ENCODE results near the gene CDH4. TPM values are rescaled to one million over a fixed set of nuclear protein-coding genes. Genes with fewer than 3 reads are reported as not detected.

Gene CDH4
- total RNA-seq, 1 experiment from 2014 or later, result 5.3 TPM

DNA sequence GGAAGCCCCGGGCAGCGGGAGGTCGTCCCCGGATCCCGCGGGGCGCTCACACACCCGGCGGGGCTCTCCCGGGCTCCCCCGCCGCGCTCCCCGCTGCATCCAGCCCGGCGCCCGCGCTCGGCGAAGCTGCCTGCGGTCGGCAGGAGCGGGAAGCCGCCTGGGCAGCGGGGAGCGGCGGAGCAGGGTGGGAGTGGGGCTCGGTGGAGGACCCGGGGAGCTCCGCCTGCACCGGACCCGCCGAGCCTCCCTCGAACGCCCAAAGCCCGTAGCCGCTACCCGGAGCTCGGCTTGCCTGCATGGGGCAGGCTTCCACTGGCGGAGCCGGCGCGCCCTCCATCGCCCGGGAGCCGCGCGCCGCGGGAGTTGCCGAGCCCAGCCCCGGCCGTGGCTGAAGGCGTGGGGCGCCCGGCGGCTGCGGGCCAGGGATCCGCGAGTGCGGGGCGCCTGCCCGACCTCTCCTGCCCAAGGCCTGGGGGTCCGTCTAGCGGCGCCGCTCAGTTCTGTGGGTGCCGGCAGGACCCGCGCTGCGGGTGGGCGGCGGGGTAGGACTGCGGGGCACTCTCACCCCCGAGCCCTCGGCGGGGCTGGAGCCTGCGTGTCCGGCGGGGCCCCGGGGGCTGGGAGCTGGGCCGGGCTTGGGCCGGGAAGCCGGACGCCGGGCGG, 671 bp downstream of the CDH4 start:
- CTCF ChIA-PET, result interaction anchor here (1.5 to 3.4 kb wide), 4 partner anchors 8 to 201 kb away, joined by 4 to 17 read pairs (median 9); no protein-coding TSS in a partner anchor
- ATAC-seq, result no peak
- Mint-ChIP-seq H3K4me3 (no peak overlapping the region), H3K27me3 (ENCODE audit: low read depth) (peaks cover 76% of the 10 kb centered on the region), H3K9me3 (no peaks in the 10 kb centered on the region), H3K27ac (no peak overlapping the region), H3K4me1 (peaks cover 27% of the 10 kb centered on the region), H3K36me3 (peaks cover 15% of the 10 kb centered on the region; the same call in 1 of the 2 replicates)
- TF ChIP-seq OVOL2 (CRISPR knock-in tag; IDR thresholded peaks at IDR 0.05; ENCODE audit: borderline replicate concordance) (no peak), ESRRA (CRISPR knock-in tag; IDR thresholded peaks at IDR 0.05; ENCODE audit: borderline replicate concordance) (no peak), RORB (CRISPR knock-in tag; IDR thresholded peaks at IDR 0.05) (no peak), FOXJ3 (CRISPR knock-in tag; IDR thresholded peaks at IDR 0.05; ENCODE audit: borderline replicate concordance) (no peak)
- TF ChIP-seq, protein P1, sequence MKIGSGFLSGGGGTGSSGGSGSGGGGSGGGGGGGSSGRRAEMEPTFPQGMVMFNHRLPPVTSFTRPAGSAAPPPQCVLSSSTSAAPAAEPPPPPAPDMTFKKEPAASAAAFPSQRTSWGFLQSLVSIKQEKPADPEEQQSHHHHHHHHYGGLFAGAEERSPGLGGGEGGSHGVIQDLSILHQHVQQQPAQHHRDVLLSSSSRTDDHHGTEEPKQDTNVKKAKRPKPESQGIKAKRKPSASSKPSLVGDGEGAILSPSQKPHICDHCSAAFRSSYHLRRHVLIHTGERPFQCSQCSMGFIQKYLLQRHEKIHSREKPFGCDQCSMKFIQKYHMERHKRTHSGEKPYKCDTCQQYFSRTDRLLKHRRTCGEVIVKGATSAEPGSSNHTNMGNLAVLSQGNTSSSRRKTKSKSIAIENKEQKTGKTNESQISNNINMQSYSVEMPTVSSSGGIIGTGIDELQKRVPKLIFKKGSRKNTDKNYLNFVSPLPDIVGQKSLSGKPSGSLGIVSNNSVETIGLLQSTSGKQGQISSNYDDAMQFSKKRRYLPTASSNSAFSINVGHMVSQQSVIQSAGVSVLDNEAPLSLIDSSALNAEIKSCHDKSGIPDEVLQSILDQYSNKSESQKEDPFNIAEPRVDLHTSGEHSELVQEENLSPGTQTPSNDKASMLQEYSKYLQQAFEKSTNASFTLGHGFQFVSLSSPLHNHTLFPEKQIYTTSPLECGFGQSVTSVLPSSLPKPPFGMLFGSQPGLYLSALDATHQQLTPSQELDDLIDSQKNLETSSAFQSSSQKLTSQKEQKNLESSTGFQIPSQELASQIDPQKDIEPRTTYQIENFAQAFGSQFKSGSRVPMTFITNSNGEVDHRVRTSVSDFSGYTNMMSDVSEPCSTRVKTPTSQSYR (CRISPR knock-in tag; IDR thresholded peaks at IDR 0.05), result no peak
- TF ChIP-seq, protein P2, sequence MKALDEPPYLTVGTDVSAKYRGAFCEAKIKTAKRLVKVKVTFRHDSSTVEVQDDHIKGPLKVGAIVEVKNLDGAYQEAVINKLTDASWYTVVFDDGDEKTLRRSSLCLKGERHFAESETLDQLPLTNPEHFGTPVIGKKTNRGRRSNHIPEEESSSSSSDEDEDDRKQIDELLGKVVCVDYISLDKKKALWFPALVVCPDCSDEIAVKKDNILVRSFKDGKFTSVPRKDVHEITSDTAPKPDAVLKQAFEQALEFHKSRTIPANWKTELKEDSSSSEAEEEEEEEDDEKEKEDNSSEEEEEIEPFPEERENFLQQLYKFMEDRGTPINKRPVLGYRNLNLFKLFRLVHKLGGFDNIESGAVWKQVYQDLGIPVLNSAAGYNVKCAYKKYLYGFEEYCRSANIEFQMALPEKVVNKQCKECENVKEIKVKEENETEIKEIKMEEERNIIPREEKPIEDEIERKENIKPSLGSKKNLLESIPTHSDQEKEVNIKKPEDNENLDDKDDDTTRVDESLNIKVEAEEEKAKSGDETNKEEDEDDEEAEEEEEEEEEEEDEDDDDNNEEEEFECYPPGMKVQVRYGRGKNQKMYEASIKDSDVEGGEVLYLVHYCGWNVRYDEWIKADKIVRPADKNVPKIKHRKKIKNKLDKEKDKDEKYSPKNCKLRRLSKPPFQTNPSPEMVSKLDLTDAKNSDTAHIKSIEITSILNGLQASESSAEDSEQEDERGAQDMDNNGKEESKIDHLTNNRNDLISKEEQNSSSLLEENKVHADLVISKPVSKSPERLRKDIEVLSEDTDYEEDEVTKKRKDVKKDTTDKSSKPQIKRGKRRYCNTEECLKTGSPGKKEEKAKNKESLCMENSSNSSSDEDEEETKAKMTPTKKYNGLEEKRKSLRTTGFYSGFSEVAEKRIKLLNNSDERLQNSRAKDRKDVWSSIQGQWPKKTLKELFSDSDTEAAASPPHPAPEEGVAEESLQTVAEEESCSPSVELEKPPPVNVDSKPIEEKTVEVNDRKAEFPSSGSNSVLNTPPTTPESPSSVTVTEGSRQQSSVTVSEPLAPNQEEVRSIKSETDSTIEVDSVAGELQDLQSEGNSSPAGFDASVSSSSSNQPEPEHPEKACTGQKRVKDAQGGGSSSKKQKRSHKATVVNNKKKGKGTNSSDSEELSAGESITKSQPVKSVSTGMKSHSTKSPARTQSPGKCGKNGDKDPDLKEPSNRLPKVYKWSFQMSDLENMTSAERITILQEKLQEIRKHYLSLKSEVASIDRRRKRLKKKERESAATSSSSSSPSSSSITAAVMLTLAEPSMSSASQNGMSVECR (CRISPR knock-in tag; IDR thresholded peaks at IDR 0.05; ENCODE audit: borderline replicate concordance), result no peak
- TF ChIP-seq, protein P3, sequence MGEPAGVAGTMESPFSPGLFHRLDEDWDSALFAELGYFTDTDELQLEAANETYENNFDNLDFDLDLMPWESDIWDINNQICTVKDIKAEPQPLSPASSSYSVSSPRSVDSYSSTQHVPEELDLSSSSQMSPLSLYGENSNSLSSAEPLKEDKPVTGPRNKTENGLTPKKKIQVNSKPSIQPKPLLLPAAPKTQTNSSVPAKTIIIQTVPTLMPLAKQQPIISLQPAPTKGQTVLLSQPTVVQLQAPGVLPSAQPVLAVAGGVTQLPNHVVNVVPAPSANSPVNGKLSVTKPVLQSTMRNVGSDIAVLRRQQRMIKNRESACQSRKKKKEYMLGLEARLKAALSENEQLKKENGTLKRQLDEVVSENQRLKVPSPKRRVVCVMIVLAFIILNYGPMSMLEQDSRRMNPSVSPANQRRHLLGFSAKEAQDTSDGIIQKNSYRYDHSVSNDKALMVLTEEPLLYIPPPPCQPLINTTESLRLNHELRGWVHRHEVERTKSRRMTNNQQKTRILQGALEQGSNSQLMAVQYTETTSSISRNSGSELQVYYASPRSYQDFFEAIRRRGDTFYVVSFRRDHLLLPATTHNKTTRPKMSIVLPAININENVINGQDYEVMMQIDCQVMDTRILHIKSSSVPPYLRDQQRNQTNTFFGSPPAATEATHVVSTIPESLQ (CRISPR knock-in tag; IDR thresholded peaks at IDR 0.05), result no peak
- TF ChIP-seq, protein P4, sequence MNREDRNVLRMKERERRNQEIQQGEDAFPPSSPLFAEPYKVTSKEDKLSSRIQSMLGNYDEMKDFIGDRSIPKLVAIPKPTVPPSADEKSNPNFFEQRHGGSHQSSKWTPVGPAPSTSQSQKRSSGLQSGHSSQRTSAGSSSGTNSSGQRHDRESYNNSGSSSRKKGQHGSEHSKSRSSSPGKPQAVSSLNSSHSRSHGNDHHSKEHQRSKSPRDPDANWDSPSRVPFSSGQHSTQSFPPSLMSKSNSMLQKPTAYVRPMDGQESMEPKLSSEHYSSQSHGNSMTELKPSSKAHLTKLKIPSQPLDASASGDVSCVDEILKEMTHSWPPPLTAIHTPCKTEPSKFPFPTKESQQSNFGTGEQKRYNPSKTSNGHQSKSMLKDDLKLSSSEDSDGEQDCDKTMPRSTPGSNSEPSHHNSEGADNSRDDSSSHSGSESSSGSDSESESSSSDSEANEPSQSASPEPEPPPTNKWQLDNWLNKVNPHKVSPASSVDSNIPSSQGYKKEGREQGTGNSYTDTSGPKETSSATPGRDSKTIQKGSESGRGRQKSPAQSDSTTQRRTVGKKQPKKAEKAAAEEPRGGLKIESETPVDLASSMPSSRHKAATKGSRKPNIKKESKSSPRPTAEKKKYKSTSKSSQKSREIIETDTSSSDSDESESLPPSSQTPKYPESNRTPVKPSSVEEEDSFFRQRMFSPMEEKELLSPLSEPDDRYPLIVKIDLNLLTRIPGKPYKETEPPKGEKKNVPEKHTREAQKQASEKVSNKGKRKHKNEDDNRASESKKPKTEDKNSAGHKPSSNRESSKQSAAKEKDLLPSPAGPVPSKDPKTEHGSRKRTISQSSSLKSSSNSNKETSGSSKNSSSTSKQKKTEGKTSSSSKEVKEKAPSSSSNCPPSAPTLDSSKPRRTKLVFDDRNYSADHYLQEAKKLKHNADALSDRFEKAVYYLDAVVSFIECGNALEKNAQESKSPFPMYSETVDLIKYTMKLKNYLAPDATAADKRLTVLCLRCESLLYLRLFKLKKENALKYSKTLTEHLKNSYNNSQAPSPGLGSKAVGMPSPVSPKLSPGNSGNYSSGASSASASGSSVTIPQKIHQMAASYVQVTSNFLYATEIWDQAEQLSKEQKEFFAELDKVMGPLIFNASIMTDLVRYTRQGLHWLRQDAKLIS (CRISPR knock-in tag; IDR thresholded peaks at IDR 0.05; ENCODE audit: borderline replicate concordance), result no peak
- TF ChIP-seq, protein P5, sequence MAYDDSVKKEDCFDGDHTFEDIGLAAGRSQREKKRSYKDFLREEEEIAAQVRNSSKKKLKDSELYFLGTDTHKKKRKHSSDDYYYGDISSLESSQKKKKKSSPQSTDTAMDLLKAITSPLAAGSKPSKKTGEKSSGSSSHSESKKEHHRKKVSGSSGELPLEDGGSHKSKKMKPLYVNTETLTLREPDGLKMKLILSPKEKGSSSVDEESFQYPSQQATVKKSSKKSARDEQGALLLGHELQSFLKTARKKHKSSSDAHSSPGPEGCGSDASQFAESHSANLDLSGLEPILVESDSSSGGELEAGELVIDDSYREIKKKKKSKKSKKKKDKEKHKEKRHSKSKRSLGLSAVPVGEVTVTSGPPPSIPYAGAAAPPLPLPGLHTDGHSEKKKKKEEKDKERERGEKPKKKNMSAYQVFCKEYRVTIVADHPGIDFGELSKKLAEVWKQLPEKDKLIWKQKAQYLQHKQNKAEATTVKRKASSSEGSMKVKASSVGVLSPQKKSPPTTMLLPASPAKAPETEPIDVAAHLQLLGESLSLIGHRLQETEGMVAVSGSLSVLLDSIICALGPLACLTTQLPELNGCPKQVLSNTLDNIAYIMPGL (CRISPR knock-in tag; IDR thresholded peaks at IDR 0.05), result no peak; the same call in 1 of the 2 replicates
- POLR2A ChIA-PET, result interaction anchor here (0.5 kb wide), 1 partner anchor 377 kb away, joined by 3 read pairs; no protein-coding TSS in a partner anchor
- DNase-seq (ENCODE audit: low spot score), result no peak
